HepG2 (cell line): Measurements from ENCODE around the gene STK11. TPM values are rescaled to one million over a fixed set of nuclear protein-coding genes. Genes with fewer than 3 reads are reported as not detected.

Experiments
- ADNP ChIP-seq: sonication (generic); formaldehyde crosslinking; IDR thresholded peaks from 2 replicates; pipeline ENCODE4 v1.4.0; 2020; ENCODE audit warnings: missing genetic modification reagents
- ARNTL ChIP-seq: sonication (generic); formaldehyde crosslinking; IDR thresholded peaks from 2 replicates; pipeline ENCODE4 v1.4.0; 2020; ENCODE audit warnings: mild to moderate bottlenecking, missing genetic modification reagents
- BHLHE40 ChIP-seq: IDR thresholded peaks from 2 replicates; pipeline ENCODE4 v1.6.1; 2011; ENCODE audit warnings: low read length, improper control_type of control experiment
- IKZF1 ChIP-seq: fragments of 450-650 bp; IDR thresholded peaks from 2 replicates; pipeline ENCODE4 v1.7.1; 2016
- KDM6A ChIP-seq: IDR thresholded peaks from 2 replicates; pipeline ENCODE4 v1.6.1; 2016; ENCODE audit warnings: low read depth
- MEIS2 ChIP-seq: sonication (generic); formaldehyde crosslinking; IDR thresholded peaks from 2 replicates; pipeline ENCODE4 v1.9.0; 2021; ENCODE audit warnings: mild to moderate bottlenecking, missing genetic modification reagents
- MIXL1 ChIP-seq: IDR thresholded peaks from 2 replicates; pipeline ENCODE4 v1.6.1; 2016
- SRF ChIP-seq: IDR thresholded peaks from 2 replicates; pipeline ENCODE4 v1.6.1; 2011; ENCODE audit warnings: mild to moderate bottlenecking, low read depth, low read length, moderate library complexity
- TMF1 ChIP-seq: sonication (generic); formaldehyde crosslinking; IDR thresholded peaks from 2 replicates; pipeline ENCODE4 v1.8.1; 2022; ENCODE audit warnings: low read depth, missing genetic modification reagents
- ZMAT3 ChIP-seq: sonication (generic); formaldehyde crosslinking; conservative IDR thresholded peaks from 2 replicates; pipeline ENCODE4 v1.7.0; 2021; ENCODE audit warnings: missing genetic modification reagents
- ZNF563 ChIP-seq: sonication (generic); formaldehyde crosslinking; IDR thresholded peaks from 2 replicates; pipeline ENCODE4 v1.8.0; 2022; ENCODE audit warnings: mild to moderate bottlenecking, moderate library complexity, missing genetic modification reagents
- ZNF652 ChIP-seq: IDR thresholded peaks from 2 replicates; pipeline ENCODE4 v1.6.1; 2016; ENCODE audit warnings: low read depth, borderline replicate concordance
- ZNF788 ChIP-seq: sonication (generic); formaldehyde crosslinking; IDR thresholded peaks from 2 replicates; pipeline ENCODE4 v1.5.0; 2020; ENCODE audit warnings: mild to moderate bottlenecking, missing genetic modification reagents, borderline replicate concordance
- polyA plus RNA-seq, 8 experiments: library from polyadenylated mRNA; depleted of rRNA in 3 of 8; stranded (reverse) in 7 of 8; unstranded in 1 of 8; fragments of >200 nt; fragmentation: Illumina TruSeq in 4 of 8; extraction: Trizol in 4 of 8; gene quantifications; 2 replicates each; pipeline versions ENCODE4 v1.2.1 to v1.2.3, GENCODE V29; 2011 to 2016; ENCODE audit warnings: low read depth in 4 of 8, missing spikeins in 1 of 8, mixed read lengths in 1 of 8; ENCODE audit not compliant: insufficient read depth in 1 of 8
- total RNA-seq, 5 experiments: library from RNA; depleted of rRNA; stranded (reverse); fragments of >200 nt; fragmentation: Illumina TruSeq; extraction: Trizol; gene quantifications; 2 replicates each; pipeline ENCODE4 v1.2.3, GENCODE V29; 2016; ENCODE audit warnings: low read depth in 1 of 5
- TF ChIP-seq, protein P1 (sequence below): sonication (generic); formaldehyde crosslinking; IDR thresholded peaks from 2 replicates; pipeline ENCODE4 v1.8.0; 2022; ENCODE audit warnings: missing genetic modification reagents, mild to moderate bottlenecking, borderline replicate concordance
- TF ChIP-seq, protein P2 (sequence below): sonication (generic); formaldehyde crosslinking; IDR thresholded peaks from 2 replicates; pipeline ENCODE4 v1.5.1; 2020; ENCODE audit warnings: mild to moderate bottlenecking, missing genetic modification reagents, borderline replicate concordance
- TF ChIP-seq, protein P3 (sequence below): sonication (generic); formaldehyde crosslinking; IDR thresholded peaks from 2 replicates; pipeline ENCODE4 v1.4.0; 2020; ENCODE audit warnings: mild to moderate bottlenecking, missing genetic modification reagents

Gene STK11
- total and polyA plus RNA-seq, 2 of the 13 experiments (the other 11 are each of a cell fraction or from before 2014, with no cell fraction given): 27.5 to 43.6 TPM

DNA sequence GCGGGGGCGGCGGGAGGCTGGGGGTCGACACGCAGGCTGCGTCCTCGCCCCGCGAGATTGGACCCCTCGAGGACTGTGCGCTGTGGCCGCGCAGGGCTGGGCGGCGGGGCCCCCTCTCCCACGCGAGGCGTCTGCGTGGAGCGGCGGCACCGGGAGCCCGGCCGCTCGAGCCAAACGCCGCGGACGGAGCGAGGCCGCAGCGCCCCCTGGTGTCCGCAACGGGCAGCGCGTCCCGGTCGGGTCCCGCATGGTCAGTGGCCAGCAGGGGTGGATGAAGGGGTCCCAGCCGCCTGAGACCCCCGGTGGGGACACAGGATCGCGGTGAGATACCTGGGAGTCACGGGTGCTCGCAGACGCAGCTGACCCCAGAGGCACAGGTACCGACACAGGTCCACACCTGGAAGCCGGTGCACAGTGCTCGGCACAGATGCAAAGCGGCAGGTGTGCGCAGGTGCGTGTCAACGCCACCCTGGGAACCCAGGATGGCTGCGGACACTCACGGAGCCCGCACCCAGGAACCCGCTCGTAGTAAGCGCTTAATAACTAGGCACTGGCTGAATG, 61.4 kb downstream of the STK11 start (continued):
- TF ChIP-seq KDM6A: no peak
- no peak for TF ChIP-seq ZNF652
- TF ChIP-seq ZMAT3 (CRISPR knock-in tag): 0 out of 2 replicates have a peak, but pooled peaks have one; percentile 6
- no peak for TF ChIP-seq IKZF1
- TF ChIP-seq ARNTL: no peak
- TF ChIP-seq, protein P1, sequence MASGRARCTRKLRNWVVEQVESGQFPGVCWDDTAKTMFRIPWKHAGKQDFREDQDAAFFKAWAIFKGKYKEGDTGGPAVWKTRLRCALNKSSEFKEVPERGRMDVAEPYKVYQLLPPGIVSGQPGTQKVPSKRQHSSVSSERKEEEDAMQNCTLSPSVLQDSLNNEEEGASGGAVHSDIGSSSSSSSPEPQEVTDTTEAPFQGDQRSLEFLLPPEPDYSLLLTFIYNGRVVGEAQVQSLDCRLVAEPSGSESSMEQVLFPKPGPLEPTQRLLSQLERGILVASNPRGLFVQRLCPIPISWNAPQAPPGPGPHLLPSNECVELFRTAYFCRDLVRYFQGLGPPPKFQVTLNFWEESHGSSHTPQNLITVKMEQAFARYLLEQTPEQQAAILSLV: 0 out of 2 replicates have a peak, but pooled peaks have one; percentile 20
- no peak for TF ChIP-seq MIXL1 (CRISPR knock-in tag)
- TF ChIP-seq ZNF563 (CRISPR knock-in tag): 0 out of 2 replicates have a peak, but pooled peaks have one; percentile 23
- 0 out of 2 replicates have a peak, but pooled peaks have one; percentile 9 for TF ChIP-seq BHLHE40
- TF ChIP-seq SRF: no peak
- 0 out of 2 replicates have a peak, but pooled peaks have one; percentile 28 for TF ChIP-seq TMF1 (CRISPR knock-in tag)
- TF ChIP-seq ADNP (CRISPR knock-in tag): peak; percentile 0; the same call in 1 of the 2 replicates
- no peak for TF ChIP-seq ZNF788
- TF ChIP-seq, protein P2, sequence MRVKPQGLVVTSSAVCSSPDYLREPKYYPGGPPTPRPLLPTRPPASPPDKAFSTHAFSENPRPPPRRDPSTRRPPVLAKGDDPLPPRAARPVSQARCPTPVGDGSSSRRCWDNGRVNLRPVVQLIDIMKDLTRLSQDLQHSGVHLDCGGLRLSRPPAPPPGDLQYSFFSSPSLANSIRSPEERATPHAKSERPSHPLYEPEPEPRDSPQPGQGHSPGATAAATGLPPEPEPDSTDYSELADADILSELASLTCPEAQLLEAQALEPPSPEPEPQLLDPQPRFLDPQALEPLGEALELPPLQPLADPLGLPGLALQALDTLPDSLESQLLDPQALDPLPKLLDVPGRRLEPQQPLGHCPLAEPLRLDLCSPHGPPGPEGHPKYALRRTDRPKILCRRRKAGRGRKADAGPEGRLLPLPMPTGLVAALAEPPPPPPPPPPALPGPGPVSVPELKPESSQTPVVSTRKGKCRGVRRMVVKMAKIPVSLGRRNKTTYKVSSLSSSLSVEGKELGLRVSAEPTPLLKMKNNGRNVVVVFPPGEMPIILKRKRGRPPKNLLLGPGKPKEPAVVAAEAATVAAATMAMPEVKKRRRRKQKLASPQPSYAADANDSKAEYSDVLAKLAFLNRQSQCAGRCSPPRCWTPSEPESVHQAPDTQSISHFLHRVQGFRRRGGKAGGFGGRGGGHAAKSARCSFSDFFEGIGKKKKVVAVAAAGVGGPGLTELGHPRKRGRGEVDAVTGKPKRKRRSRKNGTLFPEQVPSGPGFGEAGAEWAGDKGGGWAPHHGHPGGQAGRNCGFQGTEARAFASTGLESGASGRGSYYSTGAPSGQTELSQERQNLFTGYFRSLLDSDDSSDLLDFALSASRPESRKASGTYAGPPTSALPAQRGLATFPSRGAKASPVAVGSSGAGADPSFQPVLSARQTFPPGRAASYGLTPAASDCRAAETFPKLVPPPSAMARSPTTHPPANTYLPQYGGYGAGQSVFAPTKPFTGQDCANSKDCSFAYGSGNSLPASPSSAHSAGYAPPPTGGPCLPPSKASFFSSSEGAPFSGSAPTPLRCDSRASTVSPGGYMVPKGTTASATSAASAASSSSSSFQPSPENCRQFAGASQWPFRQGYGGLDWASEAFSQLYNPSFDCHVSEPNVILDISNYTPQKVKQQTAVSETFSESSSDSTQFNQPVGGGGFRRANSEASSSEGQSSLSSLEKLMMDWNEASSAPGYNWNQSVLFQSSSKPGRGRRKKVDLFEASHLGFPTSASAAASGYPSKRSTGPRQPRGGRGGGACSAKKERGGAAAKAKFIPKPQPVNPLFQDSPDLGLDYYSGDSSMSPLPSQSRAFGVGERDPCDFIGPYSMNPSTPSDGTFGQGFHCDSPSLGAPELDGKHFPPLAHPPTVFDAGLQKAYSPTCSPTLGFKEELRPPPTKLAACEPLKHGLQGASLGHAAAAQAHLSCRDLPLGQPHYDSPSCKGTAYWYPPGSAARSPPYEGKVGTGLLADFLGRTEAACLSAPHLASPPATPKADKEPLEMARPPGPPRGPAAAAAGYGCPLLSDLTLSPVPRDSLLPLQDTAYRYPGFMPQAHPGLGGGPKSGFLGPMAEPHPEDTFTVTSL (CRISPR knock-in tag): no peak
- peak; percentile 47 for TF ChIP-seq MEIS2 (CRISPR knock-in tag)
- TF ChIP-seq, protein P3, sequence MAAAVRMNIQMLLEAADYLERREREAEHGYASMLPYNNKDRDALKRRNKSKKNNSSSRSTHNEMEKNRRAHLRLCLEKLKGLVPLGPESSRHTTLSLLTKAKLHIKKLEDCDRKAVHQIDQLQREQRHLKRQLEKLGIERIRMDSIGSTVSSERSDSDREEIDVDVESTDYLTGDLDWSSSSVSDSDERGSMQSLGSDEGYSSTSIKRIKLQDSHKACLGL (CRISPR knock-in tag): 0 out of 2 replicates have a peak, but pooled peaks have one; percentile 38
